HL-60 (cell line): ENCODE results near the gene THOC6.

Source experiments
- DNase-seq, 2 experiments: peaks; one replicate each; pipeline ENCODE4 v3.0.0-alpha.2; 2010 to 2020; ENCODE audit warnings: low read depth in 1 of 2, low spot score in 1 of 2
- H3K27ac ChIP-seq: fragments of 250-450 bp; sonication (Bioruptor Pico); replicated peaks from 2 replicates; pipeline ENCODE4 v1.5.1; 2020; ENCODE audit warnings: mild to moderate bottlenecking, moderate library complexity
- H3K27me3 ChIP-seq: fragments of 250-450 bp; sonication (Bioruptor Pico); 2 replicates; pipeline ENCODE4 v1.5.1; 2021; ENCODE audit warnings: mild to moderate bottlenecking, moderate library complexity; ENCODE audit not compliant: insufficient read depth, poor library complexity, severe bottlenecking
- H3K4me3 ChIP-seq: replicated peaks from 2 replicates; pipeline ENCODE4 v1.5.1; 2011; ENCODE audit warnings: mild to moderate bottlenecking, control low read depth, low read length; ENCODE audit not compliant: insufficient read depth
- CTCF ChIP-seq: IDR thresholded peaks from one replicate; pipeline ENCODE4 v1.5.1; 2011; ENCODE audit warnings: low read length, control low read depth, inconsistent platforms; ENCODE audit not compliant: insufficient read depth
- GABPA ChIP-seq: IDR thresholded peaks from 2 replicates; pipeline ENCODE4 v1.6.1; 2012; ENCODE audit warnings: low read depth
- POLR2AphosphoS5 ChIP-seq: IDR thresholded peaks from 2 replicates; pipeline ENCODE4 v1.6.1; 2012; ENCODE audit warnings: low read depth
- REST ChIP-seq: IDR thresholded peaks from 2 replicates; pipeline ENCODE4 v1.6.1; 2012; ENCODE audit warnings: low read depth; ENCODE audit not compliant: insufficient replicate concordance
- SPI1 ChIP-seq: IDR thresholded peaks from 2 replicates; pipeline ENCODE4 v1.6.1; 2012; ENCODE audit warnings: low read depth, mild to moderate bottlenecking, borderline replicate concordance

The THOC6 gene

GRCh38 chr16:3046641-3047386 is 23.0 kb downstream of the THOC6 start:
- TF ChIP-seq REST (no peak), SPI1 (no peak), POLR2AphosphoS5 (no peak), CTCF (no peak), GABPA (no peak)
- Histone ChIP-seq H3K4me3 (peak overlapping the region; percentile 55), H3K27me3 (peaks cover 5% of the 10 kb centered on the region), H3K27ac (peak overlapping the region; percentile 38; the same call in 1 of the 2 replicates)
- DNase-seq = no peak

GRCh38 chr16:3047387-3047720 is 23.5 kb downstream of the THOC6 start:
- Histone ChIP-seq H3K27me3 (peaks cover 5% of the 10 kb centered on the region), H3K27ac (no peak overlapping the region), H3K4me3 (no peak overlapping the region)
- TF ChIP-seq GABPA = no peak
- no peak for TF ChIP-seq SPI1
- TF ChIP-seq REST = no peak
- TF ChIP-seq POLR2AphosphoS5 = no peak
- TF ChIP-seq CTCF = no peak
- DNase-seq = no peak

GRCh38 chr16:3049921-3050481 is 26.2 kb downstream of the THOC6 start:
- DNase-seq = no peak
- Histone ChIP-seq H3K27ac (peak overlapping the region; percentile 78), H3K27me3 (peaks cover 5% of the 10 kb centered on the region), H3K4me3 (no peak overlapping the region)
- no peak for TF ChIP-seq SPI1
- no peak for TF ChIP-seq REST
- TF ChIP-seq POLR2AphosphoS5 = no peak
- no peak for TF ChIP-seq GABPA
- no peak for TF ChIP-seq CTCF
